Measurements from ENCODE around the gene CFAP251.

Gene CFAP251

DNA sequence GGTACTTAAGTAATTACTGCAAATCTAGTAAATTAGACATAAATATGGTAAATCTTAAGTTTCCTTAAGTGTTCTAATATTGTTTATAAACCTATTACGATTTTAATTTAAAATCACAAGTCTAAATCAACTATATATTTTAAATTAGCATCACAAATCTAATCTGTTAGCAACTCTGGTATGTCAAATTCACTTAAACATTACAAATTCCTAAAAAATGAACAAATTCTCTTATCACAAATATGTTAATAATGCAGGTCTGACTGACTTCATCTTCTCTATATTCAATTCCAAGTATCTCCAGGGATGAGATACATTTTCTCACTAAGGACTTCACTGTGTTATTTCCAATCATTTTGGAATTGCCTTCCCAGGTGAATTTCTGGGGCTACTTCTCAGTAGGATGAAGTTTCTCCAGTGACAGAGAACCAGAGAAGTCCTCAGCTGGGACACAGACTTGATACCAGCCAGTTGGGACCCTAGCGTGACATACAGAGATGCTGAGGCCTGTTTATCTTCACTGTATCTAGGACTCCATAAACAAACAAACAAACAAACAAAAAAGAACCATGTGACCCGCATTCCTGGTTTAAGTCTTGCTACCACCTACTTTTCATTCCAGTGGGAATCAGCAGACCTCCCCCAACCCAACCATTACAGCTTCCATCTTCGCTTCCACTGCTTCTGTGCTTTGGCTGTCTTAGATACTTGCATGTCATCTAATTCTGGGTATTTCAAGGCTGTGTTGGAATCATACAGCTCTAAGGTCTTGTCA is 21.8 kb downstream of the CFAP251 start:
- Histone ChIP-seq H3K79me2 (ENCODE audit: control insufficient read depth, insufficient read depth, low read length) (no peaks in the 10 kb centered on the region), H3K27ac (ENCODE audit: low read depth, low read length) (no peak overlapping the region), H4K8ac (ENCODE audit: low read depth, low read length) (no peak overlapping the region), H3K23ac (ENCODE audit: low read length) (no peak overlapping the region), H3K4me1 (ENCODE audit: control insufficient read depth, low read depth, low read length) (peaks cover 2% of the 10 kb centered on the region), H3K9ac (ENCODE audit: low read length) (no peak overlapping the region), H3K27me3 (ENCODE audit: insufficient read depth, low read length, poor library complexity) (no peaks in the 10 kb centered on the region), H4K5ac (ENCODE audit: low read length) (no peak overlapping the region), H2BK5ac (ENCODE audit: low read length) (no peak overlapping the region), H2BK120ac (ENCODE audit: low read depth, low read length) (no peak overlapping the region), H3K56ac (ENCODE audit: low read length) (no peak overlapping the region), H3K4ac (ENCODE audit: low read depth, low read length) (no peak overlapping the region), H3K18ac (ENCODE audit: low read length) (no peak overlapping the region), H3K36me3 (ENCODE audit: control insufficient read depth, insufficient read depth, low read length) (no peaks in the 10 kb centered on the region), H3K4me3 (ENCODE audit: low read length) (no peak overlapping the region), H2BK15ac (replicated peaks; ENCODE audit: low read depth) (no peak overlapping the region), H2AK5ac (ENCODE audit: low read length) (no peak overlapping the region), H3K79me1 (ENCODE audit: low read length) (no peaks in the 10 kb centered on the region), H3K4me2 (ENCODE audit: low read length) (no peak overlapping the region)
- peak; percentile 83 for DNase-seq
- WGBS (ENCODE audit: extremely low coverage, insufficient coverage, low lambda C conversion rate) = 100% methylated on average over 1 of the region's 4 CpGs

DNA sequence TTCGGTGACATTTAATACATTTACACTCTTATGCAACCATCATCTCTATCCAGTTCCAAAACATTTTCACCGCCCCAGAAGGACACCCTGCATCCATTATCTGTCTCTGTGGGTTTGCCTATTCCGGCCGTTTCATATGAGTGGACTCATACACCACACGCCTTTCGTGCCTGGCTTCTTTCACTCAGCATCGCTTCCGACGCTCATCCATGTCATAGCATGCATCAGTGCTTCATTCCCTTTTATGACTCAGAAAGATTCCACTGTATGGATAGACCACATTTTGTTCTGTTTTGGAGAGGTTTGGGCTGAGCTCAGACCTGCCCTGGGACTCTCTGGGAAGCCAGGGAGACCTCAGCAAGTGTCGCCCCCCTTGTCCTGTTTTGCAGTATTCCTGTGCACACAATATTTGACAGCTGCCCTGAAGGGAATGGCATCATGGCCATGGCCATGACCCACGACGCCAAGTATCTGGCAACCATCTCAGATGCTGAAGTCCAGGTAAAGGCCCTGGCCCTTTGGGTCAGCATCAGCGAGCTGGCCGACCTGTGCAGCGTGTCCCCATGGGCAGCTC is 23.8 kb downstream of the CFAP251 start:
- WGBS (ENCODE audit: extremely low coverage, insufficient coverage, low lambda C conversion rate) = no CpG with 5 or more reads among the region's 15 CpGs
- H3K27me3 ChIP-seq (ENCODE audit: insufficient read depth, low read length, poor library complexity) = no peaks in the 10 kb centered on the region
- no peaks in the 10 kb centered on the region for H3K36me3 ChIP-seq (ENCODE audit: control insufficient read depth, insufficient read depth, low read length)

DNA sequence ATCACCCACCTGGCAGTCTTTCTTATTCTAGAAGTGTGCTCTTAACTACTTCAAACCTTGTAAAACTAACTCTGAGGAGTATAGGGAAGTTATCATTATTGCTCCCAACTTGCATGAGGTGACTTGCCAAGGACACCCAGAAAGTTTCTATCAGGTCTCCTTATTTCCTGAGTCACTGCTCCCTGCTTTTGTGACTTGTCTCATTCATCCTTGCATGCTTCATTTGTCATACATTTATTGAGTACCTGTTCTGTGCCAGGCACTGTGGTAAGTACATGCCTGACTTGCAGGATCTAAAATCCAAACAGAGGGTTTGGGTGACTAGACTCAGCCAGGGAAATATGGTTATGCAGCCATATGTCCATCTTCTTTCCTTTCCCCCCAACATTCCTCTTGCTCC is 25.5 kb downstream of the CFAP251 start:
- H3K27ac ChIP-seq (ENCODE audit: low read depth, low read length) = no peak overlapping the region
- no peaks in the 10 kb centered on the region for H3K36me3 ChIP-seq (ENCODE audit: control insufficient read depth, insufficient read depth, low read length)
- peaks cover 2% of the 10 kb centered on the region for H3K4me1 ChIP-seq (ENCODE audit: control insufficient read depth, low read depth, low read length)
- no peak overlapping the region for H2BK15ac ChIP-seq (replicated peaks; ENCODE audit: low read depth)
- H3K79me1 ChIP-seq (ENCODE audit: low read length) = no peaks in the 10 kb centered on the region
- H2BK5ac ChIP-seq (ENCODE audit: low read length) = no peak overlapping the region
- H3K79me2 ChIP-seq (ENCODE audit: control insufficient read depth, insufficient read depth, low read length) = no peaks in the 10 kb centered on the region
- H3K4ac ChIP-seq (ENCODE audit: low read depth, low read length) = no peak overlapping the region
- no peak overlapping the region for H2AK5ac ChIP-seq (ENCODE audit: low read length)
- H3K18ac ChIP-seq (ENCODE audit: low read length) = no peak overlapping the region
- no peak overlapping the region for H2BK120ac ChIP-seq (ENCODE audit: low read depth, low read length)
- no peak overlapping the region for H3K56ac ChIP-seq (ENCODE audit: low read length)
- no peak overlapping the region for H3K4me2 ChIP-seq (ENCODE audit: low read length)
- H4K8ac ChIP-seq (ENCODE audit: low read depth, low read length) = no peak overlapping the region
- H4K5ac ChIP-seq (ENCODE audit: low read length) = no peak overlapping the region
- no peak overlapping the region for H3K9ac ChIP-seq (ENCODE audit: low read length)
- H3K23ac ChIP-seq (ENCODE audit: low read length) = no peak overlapping the region
- H3K27me3 ChIP-seq (ENCODE audit: insufficient read depth, low read length, poor library complexity) = no peaks in the 10 kb centered on the region
- H3K4me3 ChIP-seq (ENCODE audit: low read length) = no peak overlapping the region
- no peak for DNase-seq

More for the DNA sequence above, 23.8 kb downstream of the CFAP251 start:
- Histone ChIP-seq H3K4me3 (ENCODE audit: low read length) (no peak overlapping the region), H3K23ac (ENCODE audit: low read length) (no peak overlapping the region), H4K8ac (ENCODE audit: low read depth, low read length) (no peak overlapping the region), H2BK5ac (ENCODE audit: low read length) (no peak overlapping the region), H2BK15ac (replicated peaks; ENCODE audit: low read depth) (no peak overlapping the region), H3K4ac (ENCODE audit: low read depth, low read length) (no peak overlapping the region), H4K5ac (ENCODE audit: low read length) (no peak overlapping the region), H3K4me1 (ENCODE audit: control insufficient read depth, low read depth, low read length) (peaks cover 2% of the 10 kb centered on the region), H3K79me1 (ENCODE audit: low read length) (no peaks in the 10 kb centered on the region), H3K18ac (ENCODE audit: low read length) (no peak overlapping the region), H2BK120ac (ENCODE audit: low read depth, low read length) (no peak overlapping the region), H3K27ac (ENCODE audit: low read depth, low read length) (no peak overlapping the region), H3K4me2 (ENCODE audit: low read length) (no peak overlapping the region), H3K56ac (ENCODE audit: low read length) (no peak overlapping the region), H3K79me2 (ENCODE audit: control insufficient read depth, insufficient read depth, low read length) (no peaks in the 10 kb centered on the region), H3K9ac (ENCODE audit: low read length) (no peak overlapping the region), H2AK5ac (ENCODE audit: low read length) (no peak overlapping the region)
- DNase-seq = no peak

DNA sequence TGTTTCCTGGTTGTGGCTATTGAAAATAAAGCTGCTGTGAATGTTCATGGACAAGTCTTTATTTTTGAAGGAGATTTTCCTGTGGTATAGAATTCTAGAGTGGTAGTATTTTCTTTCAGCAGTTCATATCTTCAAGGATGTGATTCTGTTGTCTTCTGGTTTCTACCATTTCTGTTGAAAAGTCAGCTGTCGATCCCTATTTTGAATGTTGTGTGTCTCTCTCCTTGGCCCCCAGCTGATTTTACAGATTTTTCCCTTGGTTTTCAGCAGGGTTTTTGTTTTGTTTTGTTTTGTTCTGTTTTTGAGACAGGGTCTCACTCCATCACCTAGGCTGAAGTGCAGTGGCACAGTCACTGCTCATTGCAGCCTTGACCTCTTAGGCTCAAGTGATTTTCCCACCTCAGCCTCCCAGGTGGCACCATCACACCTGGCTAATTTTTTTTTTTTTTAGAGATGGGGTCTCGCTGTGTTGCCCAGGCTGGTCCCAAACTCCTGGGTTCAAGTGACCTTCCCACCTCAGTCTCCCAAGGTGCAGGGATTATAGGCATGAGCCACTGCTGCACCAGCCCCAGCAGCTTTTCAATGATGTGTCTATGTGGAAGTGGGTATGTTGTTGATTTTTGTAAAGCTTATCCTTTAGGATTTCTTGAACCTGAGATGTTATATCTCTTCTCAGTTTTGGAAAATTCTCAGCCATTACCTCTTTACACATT is 28.1 kb downstream of the CFAP251 start:
- no peak overlapping the region for H3K4me2 ChIP-seq (ENCODE audit: low read length)
- no peaks in the 10 kb centered on the region for H3K27me3 ChIP-seq (ENCODE audit: insufficient read depth, low read length, poor library complexity)
- H3K4me1 ChIP-seq (ENCODE audit: control insufficient read depth, low read depth, low read length) = no peaks in the 10 kb centered on the region
- no peaks in the 10 kb centered on the region for H3K79me2 ChIP-seq (ENCODE audit: control insufficient read depth, insufficient read depth, low read length)
- H2BK15ac ChIP-seq (replicated peaks; ENCODE audit: low read depth) = no peak overlapping the region
- no CpG with 5 or more reads among the region's 2 CpGs for WGBS (ENCODE audit: extremely low coverage, insufficient coverage, low lambda C conversion rate)
- no peak overlapping the region for H3K9ac ChIP-seq (ENCODE audit: low read length)
- H3K79me1 ChIP-seq (ENCODE audit: low read length) = no peaks in the 10 kb centered on the region
- no peak overlapping the region for H3K4ac ChIP-seq (ENCODE audit: low read depth, low read length)
- DNase-seq = no peak
- no peak overlapping the region for H3K23ac ChIP-seq (ENCODE audit: low read length)
- no peak overlapping the region for H4K5ac ChIP-seq (ENCODE audit: low read length)
- H2BK5ac ChIP-seq (ENCODE audit: low read length) = no peak overlapping the region
- H3K36me3 ChIP-seq (ENCODE audit: control insufficient read depth, insufficient read depth, low read length) = no peaks in the 10 kb centered on the region
- H4K8ac ChIP-seq (ENCODE audit: low read depth, low read length) = no peak overlapping the region
- no peak overlapping the region for H3K18ac ChIP-seq (ENCODE audit: low read length)
- H2BK120ac ChIP-seq (ENCODE audit: low read depth, low read length) = no peak overlapping the region
- H3K27ac ChIP-seq (ENCODE audit: low read depth, low read length) = no peak overlapping the region
- H2AK5ac ChIP-seq (ENCODE audit: low read length) = no peak overlapping the region
- no peak overlapping the region for H3K56ac ChIP-seq (ENCODE audit: low read length)
- no peak overlapping the region for H3K4me3 ChIP-seq (ENCODE audit: low read length)

DNA sequence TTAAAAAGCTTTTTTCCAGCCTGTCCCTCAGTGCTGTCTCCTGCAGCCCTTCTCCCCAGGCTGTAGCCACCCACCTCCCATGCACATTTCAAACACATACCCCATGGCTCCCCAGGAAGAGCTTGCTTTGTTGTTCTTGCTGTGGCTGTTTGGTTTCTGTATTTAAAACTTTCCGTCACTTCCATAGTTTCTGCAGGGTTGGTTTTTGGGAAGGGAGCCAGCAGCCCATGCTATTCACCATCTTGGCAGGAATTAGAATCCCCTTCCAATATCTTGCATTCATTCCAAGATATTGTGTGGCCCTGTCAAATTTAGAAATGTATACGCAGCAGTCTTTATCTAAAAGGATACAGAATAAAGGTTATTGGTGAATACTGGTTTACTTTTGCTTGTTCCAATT is 29.6 kb downstream of the CFAP251 start:
- Histone ChIP-seq H3K9ac (ENCODE audit: low read length) (no peak overlapping the region), H3K4me3 (ENCODE audit: low read length) (no peak overlapping the region), H3K36me3 (ENCODE audit: control insufficient read depth, insufficient read depth, low read length) (no peaks in the 10 kb centered on the region), H2AK5ac (ENCODE audit: low read length) (no peak overlapping the region), H3K56ac (ENCODE audit: low read length) (no peak overlapping the region), H3K79me2 (ENCODE audit: control insufficient read depth, insufficient read depth, low read length) (no peaks in the 10 kb centered on the region), H3K4me2 (ENCODE audit: low read length) (no peak overlapping the region), H3K27ac (ENCODE audit: low read depth, low read length) (no peak overlapping the region), H2BK5ac (ENCODE audit: low read length) (no peak overlapping the region), H4K5ac (ENCODE audit: low read length) (no peak overlapping the region), H2BK120ac (ENCODE audit: low read depth, low read length) (no peak overlapping the region), H3K27me3 (ENCODE audit: insufficient read depth, low read length, poor library complexity) (no peaks in the 10 kb centered on the region), H3K18ac (ENCODE audit: low read length) (no peak overlapping the region), H3K4ac (ENCODE audit: low read depth, low read length) (no peak overlapping the region), H2BK15ac (replicated peaks; ENCODE audit: low read depth) (no peak overlapping the region), H4K8ac (ENCODE audit: low read depth, low read length) (no peak overlapping the region), H3K23ac (ENCODE audit: low read length) (no peak overlapping the region), H3K4me1 (ENCODE audit: control insufficient read depth, low read depth, low read length) (no peaks in the 10 kb centered on the region), H3K79me1 (ENCODE audit: low read length) (no peaks in the 10 kb centered on the region)
- DNase-seq = no peak
- WGBS (ENCODE audit: extremely low coverage, insufficient coverage, low lambda C conversion rate) = no CpG with 5 or more reads among the region's 2 CpGs

Data from mesendoderm (in vitro differentiated cells).